Esophagus muscularis mucosa (tissue), 3 donors: Measurements from ENCODE around the gene SMIM5.

Experiments
- POLR2A ChIP-seq: fragments of 450-650 bp; IDR thresholded peaks from one replicate; pipeline ENCODE4 v1.6.1; 2017; ENCODE audit warnings: antibody characterized with exemption, moderate library complexity, mild to moderate bottlenecking, low read depth
- POLR2AphosphoS5 ChIP-seq, 2 donors: sonication (generic); formaldehyde crosslinking; IDR thresholded peaks; one replicate each; pipeline ENCODE4 v1.6.1; 2017; ENCODE audit warnings: antibody characterized with exemption in 2 of 2
- TF ChIP-seq, protein P1 (sequence below), 3 experiments: fragments of 200-600 bp in 2 of 3; fragments of 450-650 bp in 1 of 3; sonication (generic) in 2 of 3; IDR thresholded peaks; one replicate each; pipeline ENCODE4 v1.5.1; 2017 to 2019; ENCODE audit warnings: antibody characterized with exemption in 3 of 3, mild to moderate bottlenecking in 2 of 3, moderate library complexity in 1 of 3

DNA sequence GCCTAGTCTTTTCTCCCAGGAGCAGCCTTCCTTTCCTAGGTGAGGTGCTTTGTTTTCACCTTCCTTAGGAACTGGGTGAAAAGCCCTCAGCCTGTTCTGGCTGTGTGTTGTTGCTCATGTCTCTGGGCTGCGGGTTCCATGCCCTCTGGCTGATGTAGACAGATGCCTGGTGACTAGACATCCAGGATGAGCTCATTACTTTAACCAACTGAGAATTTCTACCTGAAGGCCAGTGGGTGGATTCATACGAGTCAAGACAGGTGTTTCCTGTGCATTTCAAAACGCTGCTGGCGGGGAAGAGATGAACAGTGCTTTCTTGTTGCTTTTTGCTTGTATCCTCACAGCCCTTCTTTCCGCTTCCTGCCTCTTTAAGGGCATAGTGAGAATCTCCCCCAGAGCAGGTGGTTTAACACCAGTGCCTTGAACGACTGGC lies 56.2 kb downstream of the SMIM5 start:
- TF ChIP-seq, protein P1, sequence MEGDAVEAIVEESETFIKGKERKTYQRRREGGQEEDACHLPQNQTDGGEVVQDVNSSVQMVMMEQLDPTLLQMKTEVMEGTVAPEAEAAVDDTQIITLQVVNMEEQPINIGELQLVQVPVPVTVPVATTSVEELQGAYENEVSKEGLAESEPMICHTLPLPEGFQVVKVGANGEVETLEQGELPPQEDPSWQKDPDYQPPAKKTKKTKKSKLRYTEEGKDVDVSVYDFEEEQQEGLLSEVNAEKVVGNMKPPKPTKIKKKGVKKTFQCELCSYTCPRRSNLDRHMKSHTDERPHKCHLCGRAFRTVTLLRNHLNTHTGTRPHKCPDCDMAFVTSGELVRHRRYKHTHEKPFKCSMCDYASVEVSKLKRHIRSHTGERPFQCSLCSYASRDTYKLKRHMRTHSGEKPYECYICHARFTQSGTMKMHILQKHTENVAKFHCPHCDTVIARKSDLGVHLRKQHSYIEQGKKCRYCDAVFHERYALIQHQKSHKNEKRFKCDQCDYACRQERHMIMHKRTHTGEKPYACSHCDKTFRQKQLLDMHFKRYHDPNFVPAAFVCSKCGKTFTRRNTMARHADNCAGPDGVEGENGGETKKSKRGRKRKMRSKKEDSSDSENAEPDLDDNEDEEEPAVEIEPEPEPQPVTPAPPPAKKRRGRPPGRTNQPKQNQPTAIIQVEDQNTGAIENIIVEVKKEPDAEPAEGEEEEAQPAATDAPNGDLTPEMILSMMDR (IDR thresholded peaks at IDR 0.05): no peak
- TF ChIP-seq POLR2A: no peak
- TF ChIP-seq POLR2AphosphoS5 (IDR thresholded peaks at IDR 0.05): no peak
